Large intestine (tissue), 12 donors: Measurements from ENCODE around the gene ANAPC16. TPM values are rescaled to one million over a fixed set of nuclear protein-coding genes. Genes with fewer than 3 reads are reported as not detected.

Experiments
- DNase-seq, 2 donors: peaks; one replicate each; pipeline versions ENCODE4 v3.0.0 to v3.0.0-alpha.2; 2013
- H3K27ac ChIP-seq: one replicate; pipeline ENCODE4 v1.5.1; 2013; ENCODE audit warnings: low read length
- H3K27me3 ChIP-seq: 2 replicates; pipeline ENCODE4 v1.6.1; 2013; ENCODE audit warnings: low read length; ENCODE audit not compliant: control insufficient read depth, insufficient read depth
- H3K36me3 ChIP-seq: 2 replicates; pipeline ENCODE4 v1.6.1; 2013; ENCODE audit warnings: low read length; ENCODE audit not compliant: control insufficient read depth, insufficient read depth
- H3K4me1 ChIP-seq: one replicate; pipeline ENCODE4 v1.6.1; 2013; ENCODE audit warnings: low read length; ENCODE audit not compliant: control insufficient read depth, insufficient read depth
- H3K4me3 ChIP-seq: one replicate; pipeline ENCODE4 v1.5.1; 2013; ENCODE audit warnings: low read length
- H3K9me3 ChIP-seq: one replicate; pipeline ENCODE4 v1.6.1; 2013; ENCODE audit warnings: mild to moderate bottlenecking, low read depth, low read length, moderate library complexity; ENCODE audit not compliant: control insufficient read depth
- WGBS: methylation state at CpG from one replicate; pipeline ENCODE4 v1.1.5; 2013; ENCODE audit warnings: low lambda C conversion rate; ENCODE audit not compliant: insufficient coverage; 5-methylcytosine and 5-hydroxymethylcytosine counted together
- long read RNA-seq, 11 donors: transcript quantifications; one replicate each; lab custom pipeline, GENCODE V29; 2026
- polyA plus RNA-seq: library from polyadenylated mRNA; unstranded; fragments of 120-200 nt; gene quantifications from one replicate; pipeline ENCODE4 v1.2.1, GENCODE V29; 2013

Gene ANAPC16
- 122 TPM for polyA plus RNA-seq
- long read RNA-seq, donor 1, transcript ANAPC16-203 (3 exons, 734 nt): minor isoform, 7 of 35 reads
- long read RNA-seq, donor 1, transcript ANAPC16-201 (4 exons, 3,195 nt): major isoform, 18 of 35 reads
- long read RNA-seq, donor 1, partial matches to known transcripts: 0 of 35 reads
- long read RNA-seq, donor 1, other reads (novel, unspliced or antisense): 8 of 35 reads
- long read RNA-seq, donor 2, transcript ANAPC16-205 (5 exons, 3,567 nt): minor isoform, 7 of 86 reads
- long read RNA-seq, donor 2, transcript ANAPC16-203 (3 exons, 734 nt): minor isoform, 10 of 86 reads
- long read RNA-seq, donor 2, transcript ANAPC16-201 (4 exons, 3,195 nt): major isoform, 33 of 86 reads
- long read RNA-seq, donor 2, partial matches to known transcripts: 6 of 86 reads
- long read RNA-seq, donor 2, other reads (novel, unspliced or antisense): 28 of 86 reads
- long read RNA-seq, donor 3: 0 reads
- long read RNA-seq, donor 4, partial matches to known transcripts: 9 of 20 reads
- long read RNA-seq, donor 4, other reads (novel, unspliced or antisense): 6 of 20 reads
- long read RNA-seq, donor 5, transcript ANAPC16-201 (4 exons, 3,195 nt): major isoform, 27 of 67 reads
- long read RNA-seq, donor 5, partial matches to known transcripts: 5 of 67 reads
- long read RNA-seq, donor 5, other reads (novel, unspliced or antisense): 26 of 67 reads
- long read RNA-seq, donor 6, transcript ANAPC16-205 (5 exons, 3,567 nt): minor isoform, 6 of 67 reads
- long read RNA-seq, donor 6, transcript ANAPC16-201 (4 exons, 3,195 nt): major isoform, 34 of 67 reads
- long read RNA-seq, donor 6, partial matches to known transcripts: 16 of 67 reads
- long read RNA-seq, donor 6, other reads (novel, unspliced or antisense): 6 of 67 reads
- long read RNA-seq, donor 7, transcript ANAPC16-201 (4 exons, 3,195 nt): major isoform, 14 of 23 reads
- long read RNA-seq, donor 7, partial matches to known transcripts: 0 of 23 reads
- long read RNA-seq, donor 7, other reads (novel, unspliced or antisense): 5 of 23 reads
- long read RNA-seq, donor 8, transcript ANAPC16-201 (4 exons, 3,195 nt): major isoform, 51 of 127 reads
- long read RNA-seq, donor 8, transcript ANAPC16-203 (3 exons, 734 nt): minor isoform, 10 of 127 reads
- long read RNA-seq, donor 8, partial matches to known transcripts: 41 of 127 reads
- long read RNA-seq, donor 8, other reads (novel, unspliced or antisense): 22 of 127 reads
- long read RNA-seq, donor 9, transcript ANAPC16-203 (3 exons, 734 nt): minor isoform, 6 of 104 reads
- long read RNA-seq, donor 9, transcript ANAPC16-201 (4 exons, 3,195 nt): major isoform, 40 of 104 reads
- long read RNA-seq, donor 9, partial matches to known transcripts: 6 of 104 reads
- long read RNA-seq, donor 9, other reads (novel, unspliced or antisense): 46 of 104 reads
- long read RNA-seq, donor 10, transcript ANAPC16-201 (4 exons, 3,195 nt): major isoform, 40 of 128 reads
- long read RNA-seq, donor 10, transcript ANAPC16-203 (3 exons, 734 nt): minor isoform, 10 of 128 reads
- long read RNA-seq, donor 10, partial matches to known transcripts: 53 of 128 reads
- long read RNA-seq, donor 10, other reads (novel, unspliced or antisense): 20 of 128 reads
- long read RNA-seq, donor 11, transcript ANAPC16-201 (4 exons, 3,195 nt): major isoform, 24 of 64 reads
- long read RNA-seq, donor 11, partial matches to known transcripts: 8 of 64 reads
- long read RNA-seq, donor 11, other reads (novel, unspliced or antisense): 24 of 64 reads

- DNase-seq: peak; percentile 95 to 97
- H3K27me3 ChIP-seq: no peaks in the 10 kb centered on the region
- H3K36me3 ChIP-seq: peaks cover 11% of the 10 kb centered on the region
- H3K4me1 ChIP-seq: peaks cover 14% of the 10 kb centered on the region
- H3K4me3 ChIP-seq: peak within 1 kb of the TSS; percentile 89
- H3K9me3 ChIP-seq: no peaks in the 10 kb centered on the region
- WGBS: 0% methylated on average over 1 of the region's 64 CpGs
- peak within 1 kb of the TSS; percentile 98 for H3K27ac ChIP-seq
Observed at GRCh38 chr10:72215611-72216549, at the start of gene ANAPC16, which contains the start of gene ASCC1. Gene ANAPC16 (plus strand): TSS chr10:72216012. CDS start chr10:72223915, 7,903 bp downstream. Gene ASCC1 (minus strand): TSS chr10:72216276. CDS start chr10:72213298, 2,978 bp downstream.

- no peak overlapping the region for H3K4me3 ChIP-seq
Observed at GRCh38 chr10:72167118-72167517, 48.7 kb upstream of the ANAPC16 start.

GRCh38 chr10:72170263-72170662 is 45.5 kb upstream of the ANAPC16 start:
- H3K27me3 ChIP-seq: no peaks in the 10 kb centered on the region
- whole genome bisulfite sequencing: no CpG with 5 or more reads among the region's 4 CpGs
- peaks cover 12% of the 10 kb centered on the region for H3K4me1 ChIP-seq
- peak overlapping the region; percentile 89 for H3K27ac ChIP-seq
- no peaks in the 10 kb centered on the region for H3K9me3 ChIP-seq
- peak; percentile 76 to 87 for DNase-seq
- no peak overlapping the region for H3K4me3 ChIP-seq
- no peaks in the 10 kb centered on the region for H3K36me3 ChIP-seq

More at GRCh38 chr10:72167118-72167517, 48.7 kb upstream of the ANAPC16 start:
- Histone ChIP-seq H3K9me3 (no peaks in the 10 kb centered on the region), H3K4me1 (peaks cover 12% of the 10 kb centered on the region), H3K36me3 (no peaks in the 10 kb centered on the region), H3K27ac (no peak overlapping the region), H3K27me3 (no peaks in the 10 kb centered on the region)
- WGBS: 100% methylated on average over 2 of the region's 3 CpGs
- DNase-seq: no peak

GRCh38 chr10:72170733-72171132 is 45.1 kb upstream of the ANAPC16 start:
- 40% methylated on average over 1 of the region's 4 CpGs for WGBS
- Histone ChIP-seq H3K27ac (peak overlapping the region; percentile 89), H3K4me1 (peaks cover 12% of the 10 kb centered on the region), H3K4me3 (no peak overlapping the region), H3K27me3 (no peaks in the 10 kb centered on the region), H3K9me3 (no peaks in the 10 kb centered on the region), H3K36me3 (no peaks in the 10 kb centered on the region)
- no peak for DNase-seq

GRCh38 chr10:72171175-72171630 is 44.6 kb upstream of the ANAPC16 start:
- H3K27ac ChIP-seq: peak overlapping the region; percentile 89
- no peaks in the 10 kb centered on the region for H3K27me3 ChIP-seq
- DNase-seq: peak; percentile 84 to 94
- no peak overlapping the region for H3K4me3 ChIP-seq
- H3K9me3 ChIP-seq: no peaks in the 10 kb centered on the region
- WGBS: 25% methylated on average over 1 of the region's 7 CpGs
- peaks cover 12% of the 10 kb centered on the region for H3K4me1 ChIP-seq
- H3K36me3 ChIP-seq: no peaks in the 10 kb centered on the region

GRCh38 chr10:72173262-72173618 is 42.6 kb upstream of the ANAPC16 start:
- H3K27ac ChIP-seq: no peak overlapping the region
- H3K4me3 ChIP-seq: no peak overlapping the region
- peak in 1 of 2 donors; percentile 2 for DNase-seq
- H3K27me3 ChIP-seq: no peaks in the 10 kb centered on the region
- peaks cover 12% of the 10 kb centered on the region for H3K4me1 ChIP-seq
- WGBS: 100% methylated on average over 3 of the region's 3 CpGs
- peaks cover 2% of the 10 kb centered on the region for H3K36me3 ChIP-seq
- no peaks in the 10 kb centered on the region for H3K9me3 ChIP-seq

GRCh38 chr10:72173619-72174296 is 42.1 kb upstream of the ANAPC16 start:
- Histone ChIP-seq H3K27ac (no peak overlapping the region), H3K36me3 (peaks cover 5% of the 10 kb centered on the region), H3K4me1 (peaks cover 12% of the 10 kb centered on the region), H3K4me3 (no peak overlapping the region), H3K27me3 (no peaks in the 10 kb centered on the region), H3K9me3 (no peaks in the 10 kb centered on the region)
- 100% methylated on average over 1 of the region's 7 CpGs for WGBS
- no peak for DNase-seq

DNA sequence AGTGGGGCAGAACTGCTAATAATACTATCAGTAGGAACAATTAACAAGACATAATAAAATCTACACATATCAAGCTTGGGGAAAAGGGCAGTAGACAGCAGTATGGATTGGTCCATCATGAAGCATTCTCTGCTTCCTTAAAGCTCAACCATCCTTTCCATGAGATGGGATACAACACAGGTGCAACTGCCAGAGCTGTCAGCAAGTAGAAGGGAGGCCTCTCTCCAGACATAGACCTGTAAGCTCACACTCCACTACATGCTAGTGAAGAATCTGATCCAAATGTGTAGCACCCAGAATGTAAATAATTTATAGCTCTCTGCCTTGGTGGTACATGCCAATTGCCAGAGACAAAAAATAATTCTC is 41.5 kb upstream of the ANAPC16 start:
- Histone ChIP-seq H3K9me3 (no peaks in the 10 kb centered on the region), H3K27ac (no peak overlapping the region), H3K4me1 (peaks cover 12% of the 10 kb centered on the region), H3K27me3 (no peaks in the 10 kb centered on the region), H3K36me3 (peaks cover 10% of the 10 kb centered on the region), H3K4me3 (no peak overlapping the region)
- DNase-seq: no peak
